T-helper 1 cell treated with Interleukin-12 subunit alpha and Interleukin-12 subunit beta and Interleukin-4 antibody, amounts not matched to agents 30 ng/mL and 1 ng/mL, for 36 hours (primary cell): ENCODE results near the gene RBM8A. TPM values are rescaled to one million over a fixed set of nuclear protein-coding genes. Genes with fewer than 3 reads are reported as not detected.
"Not testable (repeated sequence)": the region's sequence is repeated elsewhere in the genome, so short reads cannot be mapped to it uniquely, and the experiment has no call there.

Experiments
- intact Hi-C: fragments of 100-400 bp; cut with micrococcal nuclease; formaldehyde crosslinking; loops from one replicate; pipeline ENCODE4 v1.15.1; 2024
- total RNA-seq: library from RNA; stranded (reverse); gene quantifications from 2 replicates; pipeline ENCODE4 v1.2.3, GENCODE V29; 2022

RBM8A gene
- total RNA-seq, 1 donor from 2014 or later = 196 TPM

DNA sequence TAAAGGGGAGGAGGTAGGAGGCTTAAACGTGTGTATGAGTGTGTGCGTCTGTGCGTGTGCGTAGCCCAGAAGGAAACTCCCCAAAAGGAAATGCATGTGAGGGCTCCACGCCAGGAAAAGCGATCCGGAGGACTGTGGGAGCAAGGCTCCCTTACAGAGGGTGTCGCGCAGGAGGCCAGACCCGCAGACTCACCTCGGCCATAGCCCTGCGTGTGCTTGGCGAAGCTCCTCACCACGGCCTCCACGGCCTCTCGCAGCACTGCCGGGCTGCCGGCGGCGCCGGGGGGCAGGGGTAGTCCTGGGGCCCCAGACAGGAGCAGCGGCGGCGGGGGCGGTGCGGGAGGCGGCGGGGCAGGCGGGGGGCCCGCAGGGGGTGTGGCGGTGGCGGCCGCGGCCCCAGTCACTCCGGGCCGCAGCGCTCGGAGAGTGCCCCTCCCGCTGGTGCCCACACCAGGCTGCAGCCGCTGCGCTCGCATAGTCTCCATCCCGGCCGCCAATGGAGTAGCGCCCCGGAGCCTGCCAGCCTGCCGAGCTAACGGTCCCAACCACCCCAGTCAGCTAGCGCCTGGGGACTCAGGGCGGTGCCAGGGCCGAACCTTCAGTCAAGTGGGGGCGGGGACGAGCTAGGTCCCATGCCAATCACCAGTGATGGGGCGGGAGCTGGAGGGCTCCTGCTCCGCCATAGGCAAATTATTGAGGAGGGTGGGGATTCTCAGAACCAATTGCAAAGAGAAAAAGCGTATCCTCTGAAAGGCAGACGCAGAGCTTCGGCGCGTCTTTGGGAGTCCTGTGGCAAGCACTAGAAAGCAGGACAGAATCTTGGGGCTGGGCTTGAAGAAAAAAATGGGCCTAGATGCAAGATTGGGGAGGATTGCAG, 30.4 kb upstream of the RBM8A start, which contains the start of gene LIX1L:
TSS of gene LIX1L (minus strand) at position 575 of the 877 bp plus-strand sequence. CDS start at position 485, 90 bp downstream.
- intact Hi-C loops = loop anchor here (1.0 to 2.0 kb wide), 8 partner anchors 21 to 133 kb away; partner anchors contain the start of genes ANKRD35, PEX11B, PIAS3 and POLR3C

DNA sequence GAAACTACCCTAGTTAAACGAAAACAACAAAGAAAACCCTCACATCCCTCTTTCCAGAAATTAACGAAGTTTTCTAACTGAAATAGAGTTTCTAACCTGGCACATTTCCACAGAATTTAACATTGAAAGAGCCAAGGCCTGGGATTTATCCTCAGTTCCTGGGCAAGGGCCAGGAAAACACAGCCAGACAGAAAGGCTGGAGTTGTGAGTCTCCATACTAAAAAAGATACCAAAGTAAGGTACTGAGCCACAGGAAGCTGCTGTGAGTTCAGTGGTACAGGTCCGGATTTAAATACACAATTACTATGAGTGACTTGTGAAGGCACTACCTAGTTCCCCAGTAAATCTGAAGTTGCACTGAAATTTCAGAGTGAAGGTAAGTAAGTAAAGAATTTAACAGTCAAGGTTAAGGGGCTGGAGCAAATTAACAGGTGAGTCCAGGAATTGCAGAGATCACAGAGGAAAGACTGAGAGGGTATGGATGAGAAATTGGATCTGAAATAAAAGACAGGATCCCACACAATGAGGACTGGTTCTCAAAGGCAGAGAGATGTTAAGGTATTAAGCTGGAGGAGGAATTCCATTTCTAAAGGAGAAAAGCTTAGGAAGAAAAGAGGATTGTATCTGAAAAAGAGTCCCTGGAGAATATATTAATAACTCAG, 29.6 kb upstream of the RBM8A start:
- intact Hi-C loops = loop anchor here (1.0 to 2.0 kb wide), 2 partner anchors 7 to 98 kb away; partner anchors contain the start of genes ANKRD34A, PIAS3 and POLR3GL

GRCh38 chr1:145956361-145956760, 29.1 kb upstream of the RBM8A start:
- intact Hi-C loops = loop anchor here (1.0 to 2.0 kb wide), 2 partner anchors 8 to 98 kb away; partner anchors contain the start of genes ANKRD34A, PIAS3 and POLR3GL

- intact Hi-C loops = no loop called here
Observed at GRCh38 chr1:145955436-145955835, 28.2 kb upstream of the RBM8A start.

DNA sequence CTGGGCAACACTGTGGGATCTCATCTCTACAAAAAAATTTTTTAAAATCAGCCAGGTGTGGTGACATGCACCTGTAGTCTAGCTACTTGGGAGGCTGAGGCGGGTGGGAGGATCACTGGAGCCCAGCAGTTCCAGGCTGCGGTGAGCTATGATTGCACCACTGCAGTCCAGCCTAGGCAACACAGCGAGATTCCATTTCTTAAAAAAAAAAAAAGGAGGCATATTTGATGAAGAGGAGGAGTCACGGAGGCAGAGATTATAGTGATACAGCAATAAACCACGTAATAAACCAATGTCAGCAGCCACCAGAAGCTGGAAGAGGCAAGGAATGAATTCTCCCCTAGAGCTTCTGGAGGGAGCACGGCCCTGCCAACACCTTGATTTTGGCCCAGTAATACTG, 26.6 kb upstream of the RBM8A start:
- intact Hi-C loops = no loop called here

- intact Hi-C loops = no loop called here
Observed at GRCh38 chr1:145952903-145953302, 25.6 kb upstream of the RBM8A start.

- intact Hi-C loops = no loop called here
Observed at GRCh38 chr1:145951526-145951925, 24.2 kb upstream of the RBM8A start.

DNA sequence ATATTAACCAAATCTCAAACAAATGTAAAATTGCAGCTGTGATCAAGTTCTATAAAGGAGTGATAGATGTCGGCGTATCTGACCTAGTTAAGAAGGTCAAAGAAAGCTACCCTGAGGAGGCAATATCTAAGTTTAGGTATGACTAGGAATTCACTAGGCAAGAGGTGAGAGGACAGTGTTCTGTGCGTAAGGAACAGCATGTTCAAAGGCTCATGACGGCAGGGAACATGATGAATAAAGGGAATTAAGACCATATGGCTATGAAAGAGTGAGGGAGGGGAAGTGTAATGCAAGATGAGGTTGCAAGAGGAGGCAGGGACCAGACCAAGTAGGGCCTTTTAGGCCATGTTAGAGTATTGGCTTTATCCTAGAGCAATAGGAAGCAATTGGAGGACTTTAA, 21.9 kb upstream of the RBM8A start:
- intact Hi-C loops = no loop called here

DNA sequence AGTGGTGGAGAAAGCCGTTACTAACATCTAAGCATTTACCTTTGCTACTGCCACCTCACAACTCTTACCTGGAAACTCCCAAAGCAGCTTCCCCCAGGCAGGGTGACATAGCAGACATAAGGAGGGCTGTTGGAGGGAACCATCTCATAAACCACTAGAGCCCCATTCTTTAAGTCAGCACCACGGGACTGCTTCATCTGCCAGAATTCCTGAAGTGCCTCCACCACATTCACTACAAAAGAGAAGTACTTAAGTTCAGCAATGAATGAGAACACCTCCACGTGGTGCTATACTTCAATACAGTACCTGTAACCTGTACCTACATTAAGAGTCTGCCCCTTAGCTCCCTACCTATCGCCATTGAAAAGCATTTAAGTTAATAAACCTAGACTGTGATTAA, 20.3 kb upstream of the RBM8A start:
- intact Hi-C loops = no loop called here

DNA sequence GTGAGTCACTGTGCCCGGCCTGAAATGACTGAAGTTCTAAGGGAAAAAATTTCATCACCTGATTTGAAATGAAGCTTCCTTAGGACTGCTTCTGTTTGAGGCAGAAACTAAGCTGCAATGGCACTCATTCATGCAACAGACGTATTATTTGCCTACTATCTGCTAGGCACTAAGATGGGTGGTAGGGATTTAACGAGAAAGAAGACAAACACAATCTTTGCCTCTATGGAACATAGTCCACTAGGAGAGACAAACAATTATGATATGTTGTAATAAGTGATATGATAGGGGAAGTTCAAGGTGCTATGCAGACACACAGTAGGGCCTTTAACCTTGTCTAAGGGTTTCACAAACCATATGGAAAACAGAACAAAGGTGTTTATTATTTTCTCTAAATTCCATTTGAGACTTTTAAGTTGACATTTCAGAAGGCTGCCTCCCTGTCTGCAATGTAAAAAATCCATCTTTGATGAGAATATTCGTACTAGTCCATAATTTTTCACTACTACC, 19.2 kb upstream of the RBM8A start:
- intact Hi-C loops = no loop called here

- intact Hi-C loops = no loop called here
Observed at GRCh38 chr1:145944532-145944931, 17.2 kb upstream of the RBM8A start.

GRCh38 chr1:145942871-145943270, 15.6 kb upstream of the RBM8A start:
- intact Hi-C loops = no loop called here

DNA sequence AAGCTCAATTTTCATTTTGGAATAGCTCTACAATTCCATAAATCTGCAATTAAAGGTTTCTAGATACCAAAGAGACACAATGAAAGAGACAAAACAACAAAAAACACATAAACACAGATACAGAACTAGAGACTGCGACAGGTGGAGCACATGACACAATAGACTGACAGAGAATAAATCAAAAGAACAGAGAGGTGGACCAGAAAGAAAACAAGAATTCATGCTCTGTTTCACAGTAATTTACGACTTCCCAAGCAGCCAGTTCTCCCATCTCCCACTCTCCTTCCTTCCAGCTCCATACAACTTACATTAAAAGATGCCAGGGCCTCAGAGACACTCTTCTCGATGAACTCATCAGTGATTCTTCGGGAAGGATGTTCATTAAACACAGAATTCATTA, 15.1 kb upstream of the RBM8A start:
- intact Hi-C loops = no loop called here

DNA sequence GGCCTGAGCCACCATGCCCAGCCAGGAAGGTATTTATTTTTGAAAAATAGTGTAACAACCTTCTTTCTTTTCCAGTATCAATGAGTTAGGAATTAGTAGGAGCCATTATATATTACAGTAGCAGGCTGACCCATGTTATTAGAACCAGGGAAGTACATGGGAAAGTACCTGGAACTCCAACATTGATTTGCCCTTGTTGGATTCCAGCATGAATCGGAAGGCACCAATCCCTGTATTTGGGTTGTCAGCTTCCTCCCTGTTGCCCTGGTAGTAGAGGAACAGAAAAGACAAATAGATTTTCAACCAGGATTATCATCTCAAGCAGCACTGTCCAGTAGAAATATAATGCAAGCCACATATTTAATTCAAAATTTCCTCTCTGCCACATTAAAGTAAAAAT, 10.2 kb upstream of the RBM8A start:
- intact Hi-C loops = no loop called here

GRCh38 chr1:145936247-145936646, 9.0 kb upstream of the RBM8A start:
- intact Hi-C loops = no loop called here

GRCh38 chr1:145935708-145936107, 8.4 kb upstream of the RBM8A start:
- intact Hi-C loops = no loop called here

DNA sequence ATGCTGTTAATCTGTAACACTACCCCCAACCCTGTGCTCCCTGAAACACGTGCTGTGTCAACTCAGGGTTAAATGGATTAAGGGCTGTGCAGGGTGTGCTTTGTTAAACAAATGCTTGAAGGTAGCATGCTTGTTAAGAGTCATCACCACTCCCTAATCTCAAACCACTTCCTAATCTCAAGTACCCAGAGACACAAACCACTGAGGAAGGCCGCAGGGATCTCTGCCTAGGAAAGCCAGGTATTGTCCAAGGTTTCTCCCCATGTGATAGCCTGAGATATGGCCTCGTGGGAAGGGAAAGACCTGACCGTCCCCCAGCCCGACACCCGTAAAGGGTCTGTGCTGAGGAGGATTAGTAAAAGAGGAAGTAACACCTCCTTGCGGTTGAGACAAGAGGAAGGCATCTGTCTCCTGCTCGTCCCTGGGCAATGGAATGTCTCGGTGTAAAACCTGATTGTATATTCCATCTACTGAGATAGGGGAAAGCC, 5.3 kb upstream of the RBM8A start:
- intact Hi-C loops = loop anchor here (1.0 kb wide), 1 partner anchor 26 kb away; the partner anchor contains the start of gene LIX1L

GRCh38 chr1:145927916-145928643, 796 bp upstream of the RBM8A start:
- intact Hi-C loops = loop anchor here (1.0 to 5.0 kb wide), 9 partner anchors 10 to 106 kb away; partner anchors contain the start of genes ANKRD34A, ANKRD35, LIX1L and PEX11B

DNA sequence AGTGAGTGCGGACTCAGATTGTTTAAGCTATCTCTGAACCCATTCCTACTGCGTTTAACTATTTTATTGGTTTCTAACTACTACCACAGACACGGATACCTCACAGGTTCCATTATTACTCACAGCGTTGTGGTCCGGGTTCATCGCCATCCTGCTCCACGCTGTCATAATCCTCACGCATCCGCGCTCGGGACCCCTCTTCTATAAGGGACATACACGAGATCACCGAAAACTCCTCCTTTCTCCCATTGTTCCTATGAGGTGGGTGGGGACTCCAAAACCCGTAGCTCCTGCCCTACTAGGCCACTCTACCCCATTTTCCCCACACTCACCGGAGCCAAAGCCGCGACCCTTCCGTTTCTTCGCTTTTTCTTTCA, 610 bp downstream of the RBM8A start:
- intact Hi-C loops = loop anchor here (1.0 to 5.0 kb wide), 9 partner anchors 8 to 104 kb away; partner anchors contain the start of genes ANKRD34A, ANKRD35, LIX1L and PEX11B

GRCh38 chr1:145922266-145922665, 5.0 kb downstream of the RBM8A start:
- intact Hi-C loops = no loop called here

- intact Hi-C loops = not testable (repeated sequence)
Observed at GRCh38 chr1:145920297-145920696, 7.0 kb downstream of the RBM8A start.
